Fibroblast of gingiva (primary cell): ENCODE data around the gene LCOR.
"Not testable (repeated sequence)": the region's sequence is repeated elsewhere in the genome, so short reads cannot be mapped to it uniquely, and the experiment has no call there.

ENCODE experiments used
- DNase-seq: peaks from one replicate; pipeline ENCODE4 v3.0.0-alpha.2; 2011; ENCODE audit warnings: low read depth

The LCOR gene

DNA sequence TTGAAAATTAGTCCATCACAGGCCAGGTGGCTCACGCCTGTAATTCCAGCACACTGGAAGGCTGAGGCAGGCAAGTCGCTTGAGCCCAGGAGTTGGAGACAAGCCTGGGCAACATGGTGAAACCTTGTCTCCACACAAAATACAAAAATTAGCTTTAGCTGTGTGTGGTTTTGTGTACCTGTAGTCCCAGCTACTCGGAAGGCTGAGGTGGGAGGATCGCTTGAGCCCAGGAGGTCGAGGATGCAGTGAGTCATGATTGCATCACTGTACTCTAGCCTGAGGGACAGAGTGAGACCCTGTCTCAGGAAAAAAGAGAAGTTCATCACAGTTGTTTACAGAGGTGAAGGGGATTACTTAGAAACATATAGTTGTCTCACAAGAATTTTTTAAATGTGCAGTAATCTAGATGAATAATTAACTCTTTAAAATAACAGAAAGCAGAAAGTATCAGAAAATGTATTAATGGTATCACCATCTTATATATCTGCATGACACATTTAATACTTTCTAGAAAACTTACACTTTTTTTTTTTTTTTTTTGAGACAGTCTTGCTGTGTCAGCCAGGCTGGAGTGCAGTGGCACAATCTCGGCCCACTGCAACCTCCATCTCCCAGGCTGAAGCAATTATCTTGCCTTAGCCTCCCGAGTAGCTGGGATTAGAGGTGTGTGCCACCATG is 8.9 kb downstream of the LCOR start:
- DNase-seq = no peak

DNA sequence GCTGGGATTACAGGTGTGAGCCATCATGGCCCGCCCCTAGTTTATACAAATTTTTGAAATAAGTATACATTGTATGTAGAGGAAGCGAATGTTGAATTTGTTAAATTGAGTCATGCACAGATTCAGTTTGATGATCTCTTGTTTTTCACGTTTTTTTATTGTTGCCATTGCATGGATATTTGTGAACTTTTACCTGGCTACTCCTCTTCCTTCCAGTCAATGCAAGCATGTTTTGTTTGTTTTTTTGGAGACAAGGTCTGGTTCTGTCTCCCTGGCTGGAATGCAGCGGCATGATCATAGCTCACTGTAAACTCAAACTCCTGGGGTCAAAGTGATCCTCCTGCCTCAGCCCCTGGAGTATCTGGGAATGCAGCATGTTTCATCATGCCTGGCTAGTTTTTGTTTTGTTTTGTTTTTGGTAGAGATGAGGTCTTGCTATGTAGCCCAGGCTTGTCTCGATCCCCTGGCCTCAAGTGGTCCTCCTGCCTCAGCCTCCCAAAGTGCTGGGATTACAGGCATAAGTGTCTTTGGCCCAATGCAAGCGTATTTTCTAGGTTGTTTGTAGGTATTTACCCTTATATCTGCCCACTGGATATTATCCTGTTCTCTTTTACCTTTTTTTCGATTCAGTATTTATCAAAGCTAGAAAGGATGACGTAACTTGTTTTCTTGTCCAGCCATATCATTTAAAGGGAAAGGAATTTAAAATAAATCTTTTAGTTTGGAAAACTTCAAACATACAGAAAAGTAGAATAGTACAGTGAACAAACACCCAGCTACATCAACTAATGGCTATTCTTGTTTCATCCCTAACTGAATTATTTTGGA is 11.0 kb downstream of the LCOR start:
- no peak for DNase-seq

DNA sequence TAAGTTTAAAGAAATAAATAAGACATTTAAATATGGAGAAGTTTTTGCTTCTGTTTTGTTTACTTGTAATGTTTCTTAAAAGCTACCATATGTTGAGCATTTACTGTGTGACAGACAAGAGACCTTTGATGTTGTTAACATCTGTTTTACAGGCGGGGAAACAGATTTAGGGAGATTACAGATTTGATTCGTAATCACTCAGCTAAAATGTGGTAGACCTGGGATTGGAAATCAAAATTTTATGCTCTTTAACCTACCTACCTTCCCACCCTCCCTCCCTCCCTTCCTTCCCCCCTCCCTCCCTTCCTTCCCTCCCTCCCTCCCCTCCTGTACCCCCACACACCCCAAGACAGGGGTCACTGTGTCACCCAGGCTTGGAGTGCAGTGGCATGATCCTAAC is 11.7 kb downstream of the LCOR start:
- no peak for DNase-seq

DNA sequence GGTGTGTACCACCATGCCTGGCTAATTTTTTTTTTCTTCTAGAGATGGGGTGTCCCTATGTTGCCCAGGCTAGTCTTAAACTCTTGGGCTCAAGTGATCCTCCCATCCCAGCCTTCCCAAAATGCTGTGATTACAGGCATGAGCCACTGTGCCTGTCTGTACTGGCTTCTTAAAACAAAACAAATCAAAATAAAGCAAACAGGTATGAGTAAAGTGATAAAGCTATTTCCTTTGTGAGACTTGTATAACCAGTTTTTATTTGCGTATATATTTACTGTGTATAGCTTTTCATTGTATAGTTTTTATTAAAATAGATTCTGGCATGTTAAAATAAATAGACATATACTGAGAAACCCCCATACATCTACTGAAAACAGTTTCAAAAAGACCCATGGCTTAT is 14.3 kb downstream of the LCOR start:
- DNase-seq = no peak

DNA sequence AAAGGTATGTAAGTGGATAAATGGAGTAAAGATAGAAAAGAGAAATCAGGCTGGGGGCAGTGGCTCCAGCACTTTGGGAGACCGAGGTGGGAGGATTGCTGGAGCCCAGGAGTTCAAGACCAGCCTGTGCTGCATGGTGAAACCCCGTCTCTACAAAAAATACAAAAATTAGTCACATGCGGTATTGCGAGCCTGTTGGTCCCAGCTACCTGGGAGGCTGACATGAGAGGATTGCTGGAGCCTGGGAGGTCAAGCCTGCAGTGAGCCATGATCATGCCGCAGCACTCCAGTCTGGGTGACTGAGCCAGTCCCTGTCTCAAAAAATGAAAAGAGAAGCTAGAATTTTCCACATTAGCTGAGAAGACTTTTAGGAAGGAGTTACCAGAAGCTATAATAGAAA is 14.8 kb downstream of the LCOR start:
- DNase-seq = no peak

DNA sequence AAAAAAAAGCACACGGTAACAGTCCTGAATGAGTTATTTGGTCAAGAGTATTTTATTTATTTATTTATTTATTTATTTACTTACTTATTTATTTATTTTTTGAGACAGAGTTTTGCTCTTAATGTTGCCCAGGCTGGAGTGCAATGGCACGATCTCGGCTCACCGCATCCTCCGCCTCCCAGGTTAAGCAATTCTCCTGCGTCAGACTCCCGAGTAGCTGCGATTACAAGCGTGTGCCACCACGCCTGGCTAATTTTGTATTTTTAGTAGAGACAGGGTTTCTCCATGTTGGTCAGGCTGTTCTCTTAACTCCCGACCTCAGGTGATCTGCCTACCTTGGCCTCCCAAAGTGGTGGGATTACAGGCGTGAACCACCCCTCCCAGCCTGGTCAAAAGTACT is 15.3 kb downstream of the LCOR start:
- DNase-seq = not testable (repeated sequence)

DNA sequence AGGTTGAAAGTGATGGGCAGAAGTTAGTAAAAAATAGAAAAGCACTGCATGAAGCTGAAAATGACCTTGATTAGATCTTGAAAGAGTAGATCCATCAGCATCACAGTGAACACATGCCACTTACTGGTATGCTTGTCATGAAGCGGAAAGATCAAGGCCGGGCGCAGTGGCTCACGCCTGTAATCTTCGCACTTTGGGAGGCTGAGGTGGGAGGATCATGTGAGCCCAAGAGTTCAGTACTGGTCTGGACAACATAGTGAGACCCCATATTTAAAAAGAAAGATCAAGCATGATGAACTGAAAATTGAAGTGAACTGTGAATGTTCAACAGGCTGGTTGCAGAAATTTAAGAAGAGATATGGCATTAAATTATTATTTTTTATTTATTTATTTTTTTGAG is 18.0 kb downstream of the LCOR start:
- DNase-seq = no peak

DNA sequence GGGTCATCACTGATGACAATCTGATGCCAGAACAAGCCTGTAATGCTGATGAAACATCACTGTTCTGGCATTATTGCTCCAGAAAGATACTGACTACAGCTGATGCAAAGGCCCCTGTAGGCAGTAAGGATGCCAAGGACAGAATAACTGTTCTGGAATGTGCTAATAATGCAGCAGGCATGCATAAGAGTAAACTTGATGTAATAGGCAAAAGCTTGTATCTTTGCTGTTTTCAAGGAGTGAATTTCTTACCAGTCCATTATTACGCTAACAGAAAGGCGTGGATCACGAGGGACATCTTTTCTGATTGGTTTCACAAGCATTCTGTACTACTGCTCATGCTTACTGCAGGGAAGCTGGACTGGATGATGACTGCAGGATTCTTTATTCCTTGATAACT is 18.7 kb downstream of the LCOR start:
- DNase-seq = peak; percentile 96

DNA sequence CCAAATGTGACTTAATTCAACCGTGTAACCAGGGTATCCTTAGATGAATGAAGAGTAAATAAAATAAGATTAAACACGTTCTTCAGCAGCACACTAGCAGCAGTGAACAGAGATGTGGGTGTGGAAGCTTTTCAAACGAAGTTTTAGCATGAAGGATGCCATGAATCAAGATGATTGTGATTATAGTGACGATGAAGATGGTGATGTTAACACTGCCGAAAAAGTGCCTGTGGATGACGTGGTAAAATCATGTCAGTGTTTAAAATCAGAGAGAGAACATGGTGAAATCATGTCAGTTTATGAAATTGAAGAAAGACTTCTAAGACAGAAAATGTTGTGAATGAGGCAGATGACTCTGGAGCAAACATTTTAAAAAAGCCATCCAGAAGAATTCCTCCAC is 19.2 kb downstream of the LCOR start:
- peak; percentile 16 for DNase-seq

DNA sequence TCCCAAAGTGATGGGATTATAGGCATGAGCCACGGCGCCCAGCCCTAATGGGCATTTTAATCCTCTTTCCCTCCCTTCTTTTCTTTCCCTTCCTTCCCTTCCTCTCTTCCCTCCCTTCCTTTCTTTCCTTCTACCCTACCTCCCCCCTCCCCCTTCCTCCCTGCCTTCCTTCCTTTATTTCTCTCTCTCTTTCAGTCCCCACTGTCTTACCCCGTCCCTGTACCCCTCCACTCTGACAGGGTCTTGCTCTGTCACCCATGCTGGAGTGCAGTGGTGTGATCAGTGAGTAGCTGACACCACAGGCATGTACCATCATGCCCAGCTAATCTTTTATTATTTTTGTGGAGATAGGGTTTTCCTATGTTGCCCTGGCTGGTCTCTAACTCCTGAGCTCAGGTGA is 24.2 kb downstream of the LCOR start:
- no peak for DNase-seq

DNA sequence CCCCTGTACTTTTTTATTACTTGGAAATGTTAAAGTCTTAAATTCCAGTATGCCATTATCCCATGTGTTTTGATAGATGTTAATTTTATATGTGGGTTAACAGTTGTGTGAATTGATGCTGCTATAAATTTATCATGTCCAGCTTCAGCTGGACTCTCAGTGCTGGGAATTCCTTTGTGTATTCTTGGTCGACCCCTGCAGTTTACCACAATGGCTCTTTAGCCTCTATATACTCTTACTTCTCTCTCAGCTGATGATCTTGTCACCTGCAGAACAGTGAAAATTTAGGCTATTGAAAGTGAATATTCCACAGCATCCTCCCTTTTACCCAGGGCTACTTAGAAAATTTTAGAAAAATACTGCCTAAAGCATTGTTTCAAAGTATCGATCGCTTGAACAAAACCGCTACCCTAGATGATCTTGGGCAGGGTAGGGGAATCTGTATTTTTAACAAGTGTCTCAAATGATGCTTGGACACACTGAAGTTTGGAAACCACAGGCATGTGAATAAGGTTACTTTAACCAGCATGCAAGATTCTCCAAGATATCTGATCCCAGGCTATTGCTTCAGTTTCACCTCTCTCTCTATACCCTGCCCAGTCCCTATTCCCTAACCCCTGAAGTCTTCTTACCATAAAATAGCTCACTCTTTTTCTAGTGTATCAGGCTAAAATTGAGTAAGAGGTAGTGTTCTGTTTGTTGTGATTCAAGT is 25.4 kb downstream of the LCOR start:
- DNase-seq = peak; percentile 53

DNA sequence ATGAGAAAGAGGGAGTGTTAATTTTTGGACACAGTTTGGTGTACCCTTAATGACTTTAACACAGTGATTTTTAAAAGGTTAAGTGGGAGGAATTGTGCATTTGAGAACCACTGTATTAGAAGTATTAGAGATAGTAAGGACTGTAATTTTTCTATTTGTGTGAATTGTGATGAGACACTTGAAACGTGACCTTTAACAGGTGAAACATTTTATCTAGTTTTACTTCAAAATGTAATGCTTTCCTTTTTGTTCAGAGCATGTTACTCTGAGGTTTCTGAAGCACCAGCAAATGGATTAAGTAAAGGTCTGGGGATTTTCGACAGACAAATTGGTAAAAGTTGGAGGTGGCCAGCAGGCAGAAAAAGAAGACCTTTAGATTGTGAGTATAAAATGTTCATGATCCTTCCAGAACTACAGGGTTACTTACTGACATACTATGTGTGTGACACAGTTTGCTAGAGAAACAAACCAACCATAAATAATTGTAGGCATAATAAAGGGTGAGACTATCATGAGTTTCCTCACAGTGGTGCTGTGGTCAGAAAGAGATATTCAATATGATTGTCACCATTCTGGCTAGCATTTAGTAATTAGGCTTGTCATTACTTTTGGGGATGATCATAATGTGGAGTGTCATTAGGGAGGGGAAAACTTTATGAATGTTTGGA is 26.1 kb downstream of the LCOR start:
- no peak for DNase-seq

DNA sequence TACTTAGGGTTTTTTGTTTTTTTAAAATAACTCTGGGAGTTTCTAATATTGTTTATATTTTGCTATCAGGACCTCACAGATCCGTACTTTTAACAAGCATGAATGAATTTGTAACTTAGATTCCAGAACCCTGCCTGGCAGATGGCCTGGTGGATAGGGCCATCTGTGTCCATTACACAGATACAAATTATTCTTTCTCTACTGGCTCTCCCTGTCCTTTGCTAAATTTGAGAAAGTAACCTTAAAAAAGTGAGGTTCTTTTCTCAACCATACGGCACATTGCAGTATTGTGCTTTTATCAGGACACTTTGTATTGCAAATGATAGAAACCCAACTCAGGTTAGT is 26.6 kb downstream of the LCOR start:
- no peak for DNase-seq

DNA sequence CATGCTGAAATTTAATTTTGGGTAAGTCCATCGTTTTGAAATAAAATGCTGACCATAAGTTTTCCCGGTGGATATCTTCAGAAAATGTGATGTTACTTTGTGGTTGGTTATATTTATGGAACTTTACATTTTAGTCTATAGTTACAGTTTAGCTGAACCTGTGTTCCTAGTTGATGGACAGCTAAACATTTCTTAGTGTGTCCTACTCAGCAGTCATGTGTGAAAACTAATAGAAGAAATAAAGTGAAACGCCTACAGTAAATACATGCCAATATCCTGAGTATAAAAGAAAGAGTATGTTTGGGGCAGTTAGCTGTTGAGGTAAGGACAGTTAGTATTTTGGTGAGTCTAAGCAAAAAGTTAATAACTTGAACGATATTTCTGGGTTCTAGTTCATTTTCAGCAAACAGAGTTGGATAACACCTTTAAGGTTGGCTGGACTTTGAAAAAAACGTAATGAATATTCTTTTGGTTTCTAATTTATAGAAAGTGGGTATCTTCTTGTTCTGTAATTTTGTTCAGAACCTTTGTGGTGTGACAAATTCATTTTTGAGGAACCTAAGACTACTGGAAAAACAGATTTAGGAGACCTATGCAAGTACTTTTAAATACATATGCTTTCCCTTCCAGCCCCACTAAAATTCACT is 28.7 kb downstream of the LCOR start:
- no peak for DNase-seq

DNA sequence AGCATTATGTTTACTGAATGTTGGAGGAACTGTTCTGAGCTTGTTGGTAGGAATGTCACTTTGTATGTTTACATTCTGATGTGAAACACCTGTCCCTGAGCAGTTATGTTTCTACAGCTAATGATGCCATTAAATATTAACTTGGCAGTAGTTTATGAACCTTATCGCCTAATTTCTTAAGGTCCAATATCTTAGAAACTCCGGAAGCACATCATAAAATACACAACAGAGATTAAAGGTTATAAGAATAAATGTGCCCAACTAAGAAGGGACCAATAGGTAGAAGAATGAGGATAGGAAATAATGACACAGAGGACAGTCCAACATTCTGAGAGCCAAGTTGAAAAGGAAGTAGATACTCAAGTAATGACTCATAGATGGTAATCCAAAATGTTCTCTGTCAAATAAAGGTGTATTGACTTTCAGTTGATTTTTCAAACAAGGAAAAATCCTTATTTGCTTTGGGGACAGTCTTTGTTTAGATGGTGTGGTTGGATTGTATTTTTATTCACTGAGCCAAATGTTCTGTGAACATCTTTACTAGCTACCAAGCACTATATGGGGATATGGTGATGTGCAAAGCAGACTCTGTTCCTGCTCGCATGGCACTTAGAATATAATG is 31.9 kb downstream of the LCOR start:
- DNase-seq = no peak

DNA sequence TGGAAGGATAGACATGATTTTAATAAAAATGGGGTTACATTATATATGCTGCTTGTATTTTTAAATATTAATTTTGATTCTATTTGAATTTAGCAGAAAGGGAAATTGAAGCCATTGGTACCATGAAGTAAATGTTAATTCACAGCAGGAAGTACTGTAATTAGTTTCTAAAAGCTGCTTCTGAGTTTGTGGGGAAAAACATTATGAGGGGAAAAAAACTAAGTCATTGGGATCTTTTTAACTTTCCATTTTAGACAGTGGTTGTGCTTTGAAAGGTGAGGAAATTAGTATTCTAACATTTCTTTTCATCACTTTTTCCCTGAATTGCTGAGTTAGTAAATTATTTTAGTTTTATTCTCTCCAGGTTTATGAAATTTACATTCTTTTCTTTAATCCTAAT is 41.0 kb downstream of the LCOR start:
- no peak for DNase-seq

DNA sequence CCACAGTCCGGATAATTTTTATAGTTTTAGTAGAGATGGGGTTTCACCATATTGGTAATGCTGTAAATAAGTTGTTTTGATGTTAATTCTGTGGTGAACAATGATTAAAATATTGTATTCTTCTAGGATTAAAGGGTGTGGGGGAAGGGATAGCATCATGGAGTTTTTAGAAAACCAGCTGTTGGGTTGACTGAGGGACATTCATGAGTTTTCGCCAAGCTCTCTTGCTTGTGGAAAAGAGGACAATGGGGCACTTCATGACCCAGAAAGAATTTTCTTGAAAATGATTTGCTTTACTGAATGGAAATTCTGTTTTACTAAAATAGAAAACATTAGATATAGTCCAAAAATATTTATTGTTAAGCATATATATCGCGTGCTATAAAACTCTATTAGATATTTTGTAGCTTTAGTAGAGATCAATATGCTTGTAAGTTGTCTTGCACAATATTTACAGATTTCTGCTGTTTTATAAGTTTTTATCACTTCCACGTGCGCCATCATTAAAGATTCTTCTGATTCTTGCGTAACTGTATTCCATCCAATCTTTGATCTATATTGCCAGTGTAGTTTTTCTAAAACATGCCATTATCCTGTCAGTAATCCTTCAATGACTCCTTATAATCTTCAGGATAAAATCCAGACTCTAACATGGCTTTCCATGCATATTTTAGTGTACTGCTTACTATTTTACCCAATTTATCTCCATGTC is 41.8 kb downstream of the LCOR start:
- no peak for DNase-seq

DNA sequence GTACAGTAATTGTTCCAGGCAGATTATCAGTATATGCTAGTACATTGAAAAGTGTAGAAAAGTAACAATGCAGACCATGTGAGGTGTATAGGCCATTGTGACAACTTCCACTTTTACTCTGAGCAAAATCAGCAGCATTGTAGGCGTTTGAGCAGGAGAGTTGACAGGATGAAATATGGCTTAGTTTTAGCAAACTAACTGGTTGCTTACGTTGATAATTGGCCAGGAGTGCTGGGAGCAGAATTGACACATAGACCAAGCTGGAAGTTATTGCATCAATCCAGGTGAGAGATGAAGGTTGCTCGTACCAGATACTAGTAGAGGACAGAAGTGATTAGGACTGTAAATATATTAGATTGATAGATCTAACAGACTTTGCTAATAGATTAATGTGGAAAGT is 46.0 kb downstream of the LCOR start:
- DNase-seq = no peak

DNA sequence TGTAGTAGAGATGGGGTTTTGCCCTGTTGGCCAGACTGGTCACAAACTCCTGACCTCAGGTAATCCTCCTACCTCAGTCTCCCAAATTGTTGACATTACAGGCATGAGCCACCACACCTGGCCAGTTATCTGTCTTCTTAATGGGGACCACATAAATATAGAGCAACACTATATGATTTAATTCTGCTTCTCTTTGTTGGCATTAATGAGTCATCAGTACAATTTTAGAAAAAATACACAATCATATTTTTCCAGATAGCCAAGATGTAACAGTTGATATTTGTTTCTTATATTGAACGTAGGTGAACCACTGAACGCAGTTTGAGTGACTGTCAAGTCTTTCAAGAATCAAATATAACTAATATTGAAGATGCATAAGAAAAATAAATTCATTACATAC is 48.5 kb downstream of the LCOR start:
- no peak for DNase-seq

DNA sequence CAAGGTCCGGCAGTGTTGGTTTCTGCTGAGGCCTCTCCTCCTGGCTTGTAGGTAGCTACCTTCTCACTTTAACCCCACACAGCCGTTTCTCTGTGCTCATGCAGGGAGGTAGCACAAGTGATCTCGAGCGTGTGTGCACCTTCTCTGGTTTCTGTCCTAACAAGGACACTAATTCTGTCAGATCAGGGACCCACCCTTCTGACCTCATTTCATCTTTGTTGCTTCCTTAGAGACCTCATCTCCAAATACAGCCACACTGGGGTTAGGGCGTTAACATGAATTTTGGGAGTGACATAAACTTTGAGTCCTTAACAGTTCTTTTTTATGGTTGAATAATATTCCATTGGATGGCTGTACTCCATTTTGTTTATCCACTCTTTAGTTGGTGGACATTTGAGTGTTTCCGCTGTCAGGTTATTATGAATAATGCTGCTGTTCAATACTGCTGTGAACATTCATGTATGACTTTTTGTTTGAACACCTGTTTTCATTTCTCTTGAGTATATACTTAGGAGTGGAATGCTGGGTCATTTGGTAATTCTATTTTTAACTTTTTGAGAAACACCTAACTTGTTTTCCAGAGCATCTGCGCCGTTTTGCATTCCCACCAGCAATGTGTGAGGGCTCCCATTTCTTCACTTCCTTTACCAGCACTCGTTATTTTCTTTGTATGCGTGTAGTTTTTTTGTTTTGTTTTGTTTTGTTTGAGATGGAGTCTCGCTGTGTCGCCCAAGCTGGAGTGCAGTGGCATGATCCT is 57.5 kb downstream of the LCOR start:
- DNase-seq = no peak

DNA sequence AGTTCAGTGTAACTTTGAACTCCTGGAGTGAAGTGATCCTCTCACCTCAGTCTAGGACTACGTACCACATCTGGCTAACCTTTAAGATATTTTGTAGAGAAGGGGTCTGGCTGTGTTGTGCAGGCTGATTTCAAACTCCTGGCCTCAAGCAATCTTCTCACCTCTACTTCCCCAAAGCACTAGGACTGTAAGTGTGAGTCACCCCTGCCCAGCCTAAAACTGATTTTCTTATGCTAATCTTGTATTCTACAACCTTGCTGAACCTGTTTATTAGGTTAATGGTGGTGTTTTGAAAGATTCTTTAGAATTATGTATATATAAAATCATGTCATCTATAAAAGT is 58.0 kb downstream of the LCOR start:
- DNase-seq = no peak
